HG03378 (cell line): ENCODE results near the gene RANBP17.
"Not testable (repeated sequence)": the region's sequence is repeated elsewhere in the genome, so short reads cannot be mapped to it uniquely, and the experiment has no call there.

Source experiments
- ATAC-seq: cut with Tn5 transposase; IDR thresholded peaks from one replicate; pipeline ENCODE4 v1.9.1; 2021; ENCODE audit warnings: mild to moderate bottlenecking, moderate library complexity; ENCODE audit not compliant: unreplicated experiment

RANBP17 gene

GRCh38 chr5:170861917-170862766, at the start of gene RANBP17:
RANBP17 (plus strand) TSS chr5:170862018.
- ATAC-seq: no peak

- no peak for ATAC-seq
Measured at GRCh38 chr5:170813231-170813630, 48.6 kb upstream of the RANBP17 start.

GRCh38 chr5:170817195-170817594, 44.6 kb upstream of the RANBP17 start:
- ATAC-seq: no peak

- ATAC-seq: no peak
Measured at GRCh38 chr5:170818232-170818631, 43.6 kb upstream of the RANBP17 start.

- no peak for ATAC-seq
Measured at GRCh38 chr5:170819824-170820223, 42.0 kb upstream of the RANBP17 start.

- no peak for ATAC-seq
Measured at GRCh38 chr5:170821257-170821800, 40.5 kb upstream of the RANBP17 start.

GRCh38 chr5:170826117-170826516, 35.7 kb upstream of the RANBP17 start:
- ATAC-seq: no peak

- ATAC-seq: no peak
Measured at GRCh38 chr5:170832241-170832640, 29.6 kb upstream of the RANBP17 start.

GRCh38 chr5:170833981-170834380, 27.8 kb upstream of the RANBP17 start:
- ATAC-seq: not testable (repeated sequence)

- no peak for ATAC-seq
Measured at GRCh38 chr5:170836226-170836625, 25.6 kb upstream of the RANBP17 start.

GRCh38 chr5:170843870-170844269, 17.9 kb upstream of the RANBP17 start:
- ATAC-seq: no peak

- no peak for ATAC-seq
Measured at GRCh38 chr5:170844651-170845050, 17.2 kb upstream of the RANBP17 start.

- ATAC-seq: no peak
Measured at GRCh38 chr5:170846416-170846815, 15.4 kb upstream of the RANBP17 start.

- ATAC-seq: no peak
Measured at GRCh38 chr5:170846846-170847245, 15.0 kb upstream of the RANBP17 start.

GRCh38 chr5:170848033-170848432, 13.8 kb upstream of the RANBP17 start:
- ATAC-seq: no peak

- no peak for ATAC-seq
Measured at GRCh38 chr5:170849374-170849773, 12.4 kb upstream of the RANBP17 start.

GRCh38 chr5:170854566-170854965, 7.3 kb upstream of the RANBP17 start:
- ATAC-seq: no peak

GRCh38 chr5:170857066-170857465, 4.8 kb upstream of the RANBP17 start:
- ATAC-seq: no peak

GRCh38 chr5:170860415-170860814, 1.4 kb upstream of the RANBP17 start:
- ATAC-seq: no peak

GRCh38 chr5:170860818-170861666, 776 bp upstream of the RANBP17 start:
- no peak for ATAC-seq

GRCh38 chr5:170861667-170861916, 226 bp upstream of the RANBP17 start:
- ATAC-seq: no peak

GRCh38 chr5:170863646-170864045, 1.8 kb downstream of the RANBP17 start:
- ATAC-seq: no peak
